ENCODE data around the gene CSNK1G2.

CSNK1G2 gene

GRCh38 chr19:1990230-1991017, 49.5 kb downstream of the CSNK1G2 start:
- DNase-seq = no peak

DNA sequence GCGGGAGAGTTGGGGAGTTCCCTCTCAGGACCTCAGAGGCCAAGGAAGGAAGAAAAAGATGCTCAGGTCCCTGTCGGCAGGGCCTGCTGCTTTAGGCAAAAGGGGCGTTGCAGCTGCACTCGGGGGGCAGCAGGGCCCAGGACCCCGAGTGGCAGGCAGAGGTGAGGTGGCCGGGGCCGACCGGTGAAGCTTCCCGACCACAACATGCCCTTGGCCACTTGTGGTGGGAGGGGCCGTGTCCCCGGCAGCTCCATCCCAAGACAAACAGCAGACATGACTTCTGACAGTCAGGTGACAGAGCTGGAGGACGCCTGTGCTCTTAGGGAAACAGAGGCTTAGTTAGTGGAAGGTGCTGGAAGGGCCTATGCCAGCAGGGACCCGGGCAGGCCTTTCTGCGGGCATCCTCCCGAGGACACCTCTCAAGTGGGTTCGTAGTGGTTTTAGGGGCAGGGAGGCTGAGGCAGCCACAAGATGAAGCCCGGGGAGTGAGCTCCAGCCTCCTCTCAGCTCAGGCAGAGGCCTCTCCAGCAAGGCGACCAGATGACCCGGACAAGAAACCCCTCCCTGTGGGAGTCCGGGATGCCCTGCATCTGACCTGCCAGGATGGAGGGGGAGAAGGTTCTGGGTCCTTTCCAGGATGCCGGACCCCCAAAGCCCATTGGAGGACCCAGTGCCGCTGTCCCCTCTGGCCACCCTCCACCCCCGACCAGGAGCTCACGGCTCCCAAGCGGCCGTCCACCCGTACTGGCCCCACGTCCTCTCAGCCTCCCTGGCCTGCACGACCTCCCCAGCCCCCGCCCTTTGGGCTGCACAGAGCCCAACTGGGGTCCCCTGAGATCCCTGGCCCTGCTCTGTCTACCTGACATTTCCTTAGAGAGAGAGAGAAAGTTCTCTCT, 50.3 kb downstream of the CSNK1G2 start:
- DNase-seq = no peak

DNA sequence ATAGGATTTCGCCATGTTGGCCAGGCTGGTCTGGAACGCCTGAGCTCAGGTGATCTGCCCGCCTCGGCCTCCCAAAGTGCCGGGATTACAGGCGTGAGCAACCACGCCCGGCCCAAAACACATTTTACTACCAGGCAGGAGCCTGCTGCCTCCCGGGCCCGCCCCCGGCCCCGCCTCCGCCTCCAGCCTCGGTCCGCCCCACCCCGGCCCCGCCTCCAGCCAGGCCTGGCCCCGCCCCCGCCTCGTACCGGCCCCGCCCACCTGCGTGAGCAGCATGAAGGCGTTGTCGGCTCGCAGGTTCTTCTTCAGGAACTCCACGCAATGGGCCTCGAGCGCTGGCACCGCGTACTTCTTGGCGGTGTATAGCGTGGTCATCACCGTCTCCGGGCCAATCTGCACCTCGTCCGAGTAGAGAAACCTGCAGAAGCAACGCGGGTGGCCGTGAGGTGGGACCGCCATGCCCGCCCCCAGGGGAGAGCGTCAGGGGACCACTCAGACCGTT, 51.8 kb downstream of the CSNK1G2 start:
- no peak for DNase-seq

DNA sequence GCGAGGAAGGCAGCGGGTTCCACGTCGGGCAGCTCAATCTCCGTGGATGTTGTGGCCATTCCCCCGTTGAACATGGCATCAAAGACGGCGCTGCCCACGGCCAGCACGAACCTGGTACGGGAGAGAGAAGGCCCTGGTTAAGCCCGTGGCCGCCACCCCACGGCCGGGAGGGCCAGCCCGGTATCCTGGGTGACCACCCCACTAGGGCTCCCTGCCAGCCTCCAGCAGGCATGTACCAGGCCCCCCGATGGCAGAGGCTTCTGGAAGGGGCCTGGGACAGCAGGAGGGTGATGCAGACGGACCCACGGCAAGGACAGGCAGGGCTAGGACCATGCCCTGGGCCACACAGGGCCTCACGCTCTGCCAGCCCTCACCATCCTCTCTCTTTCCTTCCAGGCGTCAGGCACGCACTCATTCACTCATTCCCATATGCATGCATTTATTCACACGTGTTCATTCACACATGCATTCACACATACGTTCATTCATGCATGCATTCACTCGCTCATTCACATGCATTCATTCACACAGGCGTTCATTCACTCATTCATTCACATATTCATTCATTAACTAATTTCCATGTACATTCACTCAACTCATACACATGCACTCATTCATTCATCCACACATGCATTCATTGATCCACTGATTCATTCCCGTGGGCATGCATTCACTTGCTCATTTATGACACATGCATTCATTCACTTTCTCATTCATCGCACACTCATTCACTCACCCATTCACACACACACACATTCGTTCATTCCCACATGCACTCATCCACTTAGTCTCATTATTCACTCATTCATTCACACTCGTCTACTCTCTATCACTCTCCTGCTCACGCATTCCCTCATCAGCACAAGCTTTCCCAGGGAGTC, 56.6 kb downstream of the CSNK1G2 start:
- DNase-seq = no peak

- DNase-seq = no peak
Measured at GRCh38 chr19:1998712-1999708, 58.0 kb downstream of the CSNK1G2 start.

- DNase-seq = no peak
Measured at GRCh38 chr19:1999856-2000515, 59.0 kb downstream of the CSNK1G2 start.

DNA sequence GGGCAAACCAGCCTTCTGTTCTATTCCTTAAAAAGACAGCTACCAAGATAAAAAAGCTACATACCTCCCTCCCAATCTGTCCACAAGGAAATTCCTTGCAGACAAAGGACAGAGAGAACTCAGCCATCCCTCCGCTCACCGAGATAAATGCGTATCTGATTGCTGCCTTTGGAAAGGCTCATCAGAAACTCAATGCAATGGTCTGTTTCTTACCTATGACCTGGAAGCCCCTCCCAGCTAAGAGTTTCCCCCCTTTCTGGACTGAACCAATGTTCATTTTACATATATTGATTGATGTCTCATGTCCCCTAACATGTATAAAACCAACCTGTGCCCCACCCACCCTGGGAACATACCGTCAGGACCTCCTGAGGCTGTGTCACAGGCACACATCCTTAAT, 62.9 kb downstream of the CSNK1G2 start:
- DNase-seq = no peak

GRCh38 chr19:2010135-2010668, 69.2 kb downstream of the CSNK1G2 start:
- DNase-seq = no peak

GRCh38 chr19:2011169-2011568, 70.2 kb downstream of the CSNK1G2 start:
- DNase-seq = no peak

DNA sequence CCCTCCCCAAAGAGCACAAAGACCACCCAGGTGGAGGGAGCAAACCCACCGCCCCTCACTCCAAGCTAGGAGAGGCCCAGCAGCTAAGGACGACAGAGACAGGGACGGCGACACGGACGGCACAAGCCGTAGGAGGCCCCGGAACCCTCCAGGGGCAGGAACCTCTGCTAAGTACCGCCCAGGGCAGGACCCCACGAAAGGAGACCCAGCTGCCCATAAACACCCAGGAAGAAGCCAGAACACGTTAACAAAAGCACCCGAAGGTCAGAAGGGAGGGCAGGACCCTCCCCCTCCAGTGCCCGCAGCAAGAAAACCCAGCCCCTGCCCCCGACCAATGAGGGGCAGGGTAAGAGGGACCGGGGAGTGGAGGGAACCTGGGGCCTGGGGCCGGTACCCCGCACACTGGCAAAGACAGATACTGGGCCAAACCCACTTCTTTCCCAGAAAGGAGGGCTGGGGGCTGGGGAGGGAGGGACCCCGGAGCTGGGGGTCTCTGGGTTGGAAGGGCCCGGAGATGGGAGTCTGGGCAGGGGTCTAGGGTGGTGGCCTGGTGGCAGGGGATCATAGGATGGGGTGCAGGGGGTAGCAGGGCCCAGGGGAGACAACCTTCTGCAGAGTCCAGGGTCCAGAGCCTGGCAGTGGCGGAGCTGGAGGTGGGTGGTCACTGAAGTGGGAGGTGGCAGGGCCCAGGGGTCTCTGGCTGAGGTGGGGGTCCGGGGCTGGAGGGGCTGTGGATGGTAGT, 72.1 kb downstream of the CSNK1G2 start:
- DNase-seq = no peak

- DNase-seq = no peak
Measured at GRCh38 chr19:2013683-2013961, 72.7 kb downstream of the CSNK1G2 start.

DNA sequence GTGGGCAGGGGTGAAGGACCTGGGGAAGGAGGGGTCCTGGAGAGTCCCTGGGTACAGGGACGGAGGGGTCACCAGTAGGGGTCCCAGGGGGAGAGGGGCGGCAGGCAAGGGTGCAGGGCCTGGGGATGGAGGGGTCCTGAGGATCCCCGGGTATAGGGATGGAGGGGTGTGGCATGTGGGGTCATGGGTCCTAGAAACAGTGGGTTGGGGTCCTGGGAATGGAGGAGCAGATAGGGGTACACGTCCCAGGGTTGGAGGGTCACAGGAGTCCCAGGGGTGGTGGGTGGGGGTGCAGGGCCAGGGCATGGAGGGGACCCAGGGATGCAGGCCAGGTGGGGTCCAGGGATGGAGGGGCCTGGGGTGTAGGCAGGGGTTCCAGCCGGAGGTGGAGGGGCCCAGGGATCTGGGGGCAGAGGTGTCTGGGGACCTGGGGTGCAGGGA, 73.2 kb downstream of the CSNK1G2 start:
- no peak for DNase-seq

DNA sequence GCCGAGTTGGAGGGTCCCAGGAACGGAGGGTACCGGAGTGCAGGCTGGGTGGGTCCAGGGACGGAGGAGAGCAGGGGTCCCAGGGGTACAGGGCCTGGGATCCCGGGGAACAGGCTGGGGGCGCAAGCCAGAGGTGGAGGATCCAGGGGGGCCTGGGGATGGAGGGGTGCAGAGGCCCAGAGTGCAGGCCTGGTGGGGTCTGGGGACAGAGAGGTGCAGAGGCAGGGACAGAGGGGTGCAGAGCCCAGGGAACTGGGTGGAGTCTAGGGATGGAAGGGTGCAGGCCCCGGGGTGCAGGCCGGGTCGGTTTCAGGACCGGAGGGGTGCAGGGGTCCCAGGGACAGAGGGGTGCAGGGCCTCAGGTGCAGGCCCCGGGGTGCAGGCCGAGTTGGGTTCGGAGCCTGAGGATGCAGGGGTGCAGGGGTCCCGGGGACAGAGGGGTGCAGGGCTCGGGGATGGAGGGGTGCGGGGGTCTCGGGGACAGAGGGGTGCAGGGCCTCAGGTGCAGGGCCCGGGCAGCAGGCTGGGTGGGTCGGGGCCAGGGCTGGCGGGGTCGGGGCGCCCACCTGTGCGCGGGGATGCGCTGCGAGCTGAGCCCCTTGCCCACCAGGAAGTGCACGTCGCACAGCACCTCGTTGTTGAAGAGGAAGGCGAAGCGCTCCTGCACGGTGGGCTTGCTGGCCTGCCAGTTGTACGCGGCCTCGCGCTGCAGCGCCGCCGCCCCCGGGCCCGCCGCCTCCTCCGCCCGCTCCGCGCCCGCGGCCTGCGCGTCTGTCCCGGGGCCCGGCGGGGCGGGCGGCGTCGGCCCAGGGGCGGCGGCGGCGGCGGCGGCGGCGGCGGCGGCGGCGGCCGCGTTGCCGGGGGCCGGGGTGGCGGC, 74.0 kb downstream of the CSNK1G2 start:
- DNase-seq = no peak

DNA sequence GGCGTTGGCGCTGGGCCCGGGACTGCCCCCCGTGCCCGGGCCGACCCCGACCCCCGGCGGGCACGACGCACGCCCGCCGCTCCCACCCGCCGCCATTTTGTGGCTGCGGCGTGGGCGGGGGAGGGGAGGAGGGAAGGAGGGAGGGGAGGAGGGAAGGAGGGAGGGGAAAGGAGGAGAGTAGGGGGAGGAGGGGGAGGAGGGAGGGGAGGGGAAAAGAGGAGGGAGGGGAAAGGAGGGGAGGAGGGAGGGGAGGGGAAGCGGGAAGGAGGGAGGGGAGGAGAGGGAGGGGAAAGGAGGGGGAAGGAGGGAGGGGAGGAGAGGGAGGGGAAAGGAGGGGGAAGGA, 74.6 kb downstream of the CSNK1G2 start, which contains the start of gene BTBD2:
Gene BTBD2, minus strand, starts transcription at position 107 of the 343 bp plus-strand sequence. Its CDS starts 11 bp downstream, at position 96.
- no peak for DNase-seq

GRCh38 chr19:2016041-2016807, 75.3 kb downstream of the CSNK1G2 start:
- DNase-seq = peak in 1 of 2 experiments; percentile 9

DNA sequence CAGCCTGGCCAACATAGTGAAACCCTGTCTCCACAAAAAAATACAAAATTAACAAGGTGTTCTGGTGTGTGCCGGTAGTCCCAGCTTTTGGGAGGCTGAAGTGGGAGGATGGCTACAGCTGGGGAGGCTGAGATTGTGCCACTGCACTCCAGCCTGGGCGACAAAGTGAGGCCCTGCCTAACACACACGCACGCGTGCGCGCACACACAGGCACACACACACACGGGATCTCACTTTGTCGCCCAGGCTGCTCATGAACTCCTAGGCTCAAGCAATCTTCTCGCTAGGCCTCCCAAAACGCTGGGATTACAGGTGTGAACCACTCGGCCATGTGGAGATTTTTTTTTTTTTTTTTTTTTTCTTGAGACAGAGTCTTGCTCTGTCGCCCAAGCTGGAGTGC, 77.8 kb downstream of the CSNK1G2 start:
- no peak for DNase-seq

DNA sequence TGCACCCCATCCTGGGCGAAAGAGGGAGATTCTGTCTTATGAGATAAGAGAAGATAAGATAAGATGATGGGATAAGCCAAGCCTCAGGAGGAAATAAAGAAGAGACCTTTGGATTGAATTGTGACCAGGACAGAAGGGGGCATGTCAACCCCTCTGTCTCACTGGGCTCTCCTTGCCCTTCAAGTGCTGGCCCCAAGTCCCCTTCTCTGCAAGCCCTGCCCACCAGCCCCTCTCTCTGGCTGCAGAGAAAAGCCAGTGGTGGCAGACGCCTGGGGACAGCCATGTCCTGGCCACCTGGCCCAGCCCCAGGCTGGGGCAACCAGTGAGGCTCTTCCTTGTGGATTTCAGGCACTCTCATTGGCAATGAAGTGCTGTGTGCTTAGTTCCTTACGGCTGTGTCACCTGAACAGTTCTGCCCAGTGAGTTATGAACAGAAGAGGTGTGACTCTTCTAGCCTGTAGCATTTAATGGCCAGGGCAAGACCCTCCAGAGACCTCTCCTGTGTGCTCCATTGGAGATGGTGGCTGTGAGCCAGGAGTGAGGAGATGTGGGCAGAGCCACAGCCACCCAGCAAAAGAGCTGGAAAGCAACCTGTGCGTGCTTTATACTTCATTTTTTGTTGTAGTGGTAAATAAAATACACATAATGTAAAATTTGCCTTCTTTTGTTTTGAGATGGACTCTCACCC, 80.6 kb downstream of the CSNK1G2 start:
- no peak for DNase-seq

DNA sequence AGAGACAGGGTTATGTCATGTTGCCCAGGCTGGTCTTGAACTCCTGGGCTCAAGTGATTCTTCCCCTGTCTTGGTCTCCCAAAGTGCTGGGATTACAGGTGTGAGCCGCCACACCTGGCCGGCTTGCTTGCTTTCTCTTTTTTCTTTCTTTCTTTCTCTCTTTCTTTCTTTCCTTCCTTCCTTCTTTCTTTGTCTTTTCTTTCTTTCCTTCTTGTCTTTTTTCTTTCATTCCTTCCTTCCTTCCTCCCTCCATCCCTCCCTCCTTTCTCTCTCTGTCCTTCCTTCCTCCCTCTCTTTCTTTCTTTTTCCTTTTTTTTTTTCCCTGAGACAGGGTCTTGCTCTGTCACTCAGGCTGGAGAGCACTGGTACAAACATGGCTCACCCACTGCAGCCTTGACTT, 81.3 kb downstream of the CSNK1G2 start:
- DNase-seq = no peak
